K562 (cell line): ENCODE data around the gene CHRNE. TPM values are rescaled to one million over a fixed set of nuclear protein-coding genes. Genes with fewer than 3 reads are reported as not detected.

Experiments
- FOXP1 ChIP-seq: sonication (generic); formaldehyde crosslinking; IDR thresholded peaks from 2 replicates; pipeline ENCODE4 v1.8.0; 2022; ENCODE audit warnings: mild to moderate bottlenecking, missing genetic modification reagents
- KHSRP ChIP-seq: fragments of 450-650 bp; IDR thresholded peaks from 2 replicates; pipeline ENCODE4 v1.6.1; 2017
- KLF1 ChIP-seq: fragments of 450-650 bp; IDR thresholded peaks from 2 replicates; pipeline ENCODE4 v1.6.1; 2016; ENCODE audit warnings: missing genetic modification characterization, missing compliant biosample characterization
- MEF2D ChIP-seq: conservative IDR thresholded peaks from 2 replicates; pipeline ENCODE4 v1.6.1; 2016; ENCODE audit warnings: low read depth, missing genetic modification characterization, missing compliant biosample characterization
- NUFIP1 ChIP-seq: fragments of 450-650 bp; IDR thresholded peaks from 2 replicates; pipeline ENCODE4 v1.6.1; 2018; ENCODE audit not compliant: partially characterized antibody
- SMC3 ChIP-seq: conservative IDR thresholded peaks from 2 replicates; pipeline ENCODE4 v1.6.1; 2011; ENCODE audit warnings: low read depth, low read length, improper control_type of control experiment; ENCODE audit not compliant: insufficient read depth
- THRAP3 ChIP-seq: fragments of 450-650 bp; IDR thresholded peaks from 2 replicates; pipeline ENCODE4 v1.6.1; 2016; ENCODE audit warnings: mild to moderate bottlenecking, inconsistent platforms, borderline replicate concordance
- polyA plus RNA-seq, 8 experiments: library from polyadenylated mRNA; depleted of rRNA in 4 of 8; stranded (reverse) in 5 of 8; unstranded in 3 of 8; fragments of >200 nt; fragmentation: Nextera tagmentation in 2 of 8; fragmentation: Illumina TruSeq in 1 of 8; extraction: Ambion mirVana in 2 of 8; extraction: Trizol in 1 of 8; gene quantifications; 2 replicates each; pipeline versions ENCODE4 v1.2.1 to v1.2.3, GENCODE V29; 2011 to 2014; ENCODE audit warnings: inconsistent platforms in 1 of 8, missing spikeins in 1 of 8
- total RNA-seq, 7 experiments: library from RNA; depleted of rRNA in 6 of 7; stranded (reverse); fragments of >200 nt in 6 of 7; fragmentation: Illumina TruSeq in 2 of 7; extraction: Trizol in 2 of 7; gene quantifications; 2 replicates each; pipeline versions ENCODE4 v1.2.1 to v1.2.3, GENCODE V29; 2011 to 2021; ENCODE audit warnings: low replicate concordance in 1 of 7
- TF ChIP-seq, protein P1 (sequence below), 2 experiments: fragments of 450-650 bp; formaldehyde crosslinking in 1 of 2; IDR thresholded peaks; 2 replicates each; pipeline versions ENCODE4 v1.4.0 to v1.6.1; 2014 to 2020; ENCODE audit warnings: mild to moderate bottlenecking in 2 of 2, borderline replicate concordance in 1 of 2, low read depth in 1 of 2
- TF ChIP-seq, protein P2 (sequence below): fragments of 450-650 bp; conservative IDR thresholded peaks from 2 replicates; pipeline ENCODE4 v1.6.1; 2016; ENCODE audit warnings: missing genetic modification characterization, low read depth, mild to moderate bottlenecking, control low read depth, missing compliant biosample characterization
- TF ChIP-seq, protein P3 (sequence below), 3 experiments: IDR thresholded peaks in 2 of 3; conservative IDR thresholded peaks in 1 of 3; 2 replicates each; pipeline ENCODE4 v1.5.1; 2011 to 2012; ENCODE audit warnings: low read length in 3 of 3, mild to moderate bottlenecking in 3 of 3, control low read depth in 2 of 3, improper control_type of control experiment in 1 of 3, inconsistent platforms in 1 of 3, low read depth in 1 of 3, mixed read lengths in 1 of 3, moderate library complexity in 1 of 3; ENCODE audit not compliant: insufficient read depth in 2 of 3
- TF ChIP-seq, protein P4 (sequence below): fragments of 450-650 bp; IDR thresholded peaks from 2 replicates; pipeline ENCODE4 v1.6.1; 2017; ENCODE audit warnings: mild to moderate bottlenecking, moderate library complexity
- TF ChIP-seq, protein P5 (sequence below): fragments of 450-650 bp; formaldehyde crosslinking; IDR thresholded peaks from 2 replicates; pipeline ENCODE4 v1.4.0; 2020; ENCODE audit warnings: mild to moderate bottlenecking, moderate library complexity

CHRNE gene
- total and polyA plus RNA-seq, 9 of the 15 experiments (the other 6 are each of a cell fraction or from before 2014, with no cell fraction given), result not detected

DNA sequence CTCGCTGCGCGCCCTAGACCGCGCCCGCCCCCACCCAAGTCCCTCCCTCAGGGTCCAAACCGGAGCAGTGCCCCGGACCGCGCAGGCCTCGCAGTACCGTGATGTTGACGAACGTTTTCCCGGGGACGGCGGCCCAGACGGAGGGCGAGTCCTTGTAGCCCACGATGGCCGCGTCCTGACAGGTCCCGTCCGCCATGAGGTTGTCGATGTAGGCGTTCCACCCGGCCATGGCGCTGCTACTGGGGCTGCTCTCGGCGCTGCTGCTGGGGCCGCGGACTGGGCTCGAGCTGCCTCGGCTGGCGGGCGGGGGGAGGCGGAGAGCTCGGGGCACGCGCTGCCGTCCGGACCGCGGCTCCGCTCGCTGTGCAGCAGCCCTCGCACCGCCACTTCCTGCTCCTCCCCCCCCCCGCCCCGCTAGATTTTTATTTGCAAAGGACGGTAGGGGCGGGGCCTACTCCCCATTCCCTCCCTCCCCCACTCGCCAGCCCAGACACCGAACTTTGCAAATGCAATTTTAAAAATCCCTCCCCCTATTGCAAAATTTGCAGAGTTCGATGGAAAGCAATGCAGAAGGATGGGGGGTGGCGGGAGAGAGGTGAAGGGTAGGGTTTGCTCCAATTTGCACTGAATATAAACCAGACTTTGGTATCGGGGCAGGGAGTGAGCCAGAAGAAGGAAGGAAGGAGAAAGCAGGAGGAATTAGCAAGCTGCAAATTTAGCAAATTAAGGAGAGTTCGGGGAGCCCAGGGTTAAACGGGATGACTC lies 45.5 kb upstream of the CHRNE start, which contains the start of gene PFN1 (continued):
- TF ChIP-seq, protein P1, sequence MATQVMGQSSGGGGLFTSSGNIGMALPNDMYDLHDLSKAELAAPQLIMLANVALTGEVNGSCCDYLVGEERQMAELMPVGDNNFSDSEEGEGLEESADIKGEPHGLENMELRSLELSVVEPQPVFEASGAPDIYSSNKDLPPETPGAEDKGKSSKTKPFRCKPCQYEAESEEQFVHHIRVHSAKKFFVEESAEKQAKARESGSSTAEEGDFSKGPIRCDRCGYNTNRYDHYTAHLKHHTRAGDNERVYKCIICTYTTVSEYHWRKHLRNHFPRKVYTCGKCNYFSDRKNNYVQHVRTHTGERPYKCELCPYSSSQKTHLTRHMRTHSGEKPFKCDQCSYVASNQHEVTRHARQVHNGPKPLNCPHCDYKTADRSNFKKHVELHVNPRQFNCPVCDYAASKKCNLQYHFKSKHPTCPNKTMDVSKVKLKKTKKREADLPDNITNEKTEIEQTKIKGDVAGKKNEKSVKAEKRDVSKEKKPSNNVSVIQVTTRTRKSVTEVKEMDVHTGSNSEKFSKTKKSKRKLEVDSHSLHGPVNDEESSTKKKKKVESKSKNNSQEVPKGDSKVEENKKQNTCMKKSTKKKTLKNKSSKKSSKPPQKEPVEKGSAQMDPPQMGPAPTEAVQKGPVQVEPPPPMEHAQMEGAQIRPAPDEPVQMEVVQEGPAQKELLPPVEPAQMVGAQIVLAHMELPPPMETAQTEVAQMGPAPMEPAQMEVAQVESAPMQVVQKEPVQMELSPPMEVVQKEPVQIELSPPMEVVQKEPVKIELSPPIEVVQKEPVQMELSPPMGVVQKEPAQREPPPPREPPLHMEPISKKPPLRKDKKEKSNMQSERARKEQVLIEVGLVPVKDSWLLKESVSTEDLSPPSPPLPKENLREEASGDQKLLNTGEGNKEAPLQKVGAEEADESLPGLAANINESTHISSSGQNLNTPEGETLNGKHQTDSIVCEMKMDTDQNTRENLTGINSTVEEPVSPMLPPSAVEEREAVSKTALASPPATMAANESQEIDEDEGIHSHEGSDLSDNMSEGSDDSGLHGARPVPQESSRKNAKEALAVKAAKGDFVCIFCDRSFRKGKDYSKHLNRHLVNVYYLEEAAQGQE (IDR thresholded peaks at IDR 0.05; ENCODE audit: borderline replicate concordance), result no peak
- TF ChIP-seq, protein P1 (CRISPR knock-in tag; IDR thresholded peaks at IDR 0.05; ENCODE audit: low read depth), result no peak
- TF ChIP-seq, protein P2, sequence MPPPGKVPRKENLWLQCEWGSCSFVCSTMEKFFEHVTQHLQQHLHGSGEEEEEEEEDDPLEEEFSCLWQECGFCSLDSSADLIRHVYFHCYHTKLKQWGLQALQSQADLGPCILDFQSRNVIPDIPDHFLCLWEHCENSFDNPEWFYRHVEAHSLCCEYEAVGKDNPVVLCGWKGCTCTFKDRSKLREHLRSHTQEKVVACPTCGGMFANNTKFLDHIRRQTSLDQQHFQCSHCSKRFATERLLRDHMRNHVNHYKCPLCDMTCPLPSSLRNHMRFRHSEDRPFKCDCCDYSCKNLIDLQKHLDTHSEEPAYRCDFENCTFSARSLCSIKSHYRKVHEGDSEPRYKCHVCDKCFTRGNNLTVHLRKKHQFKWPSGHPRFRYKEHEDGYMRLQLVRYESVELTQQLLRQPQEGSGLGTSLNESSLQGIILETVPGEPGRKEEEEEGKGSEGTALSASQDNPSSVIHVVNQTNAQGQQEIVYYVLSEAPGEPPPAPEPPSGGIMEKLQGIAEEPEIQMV (tag), result no peak
- TF ChIP-seq KLF1 (no peak), FOXP1 (CRISPR knock-in tag) (0 out of 2 replicates have a peak, but pooled peaks have one; percentile 44), THRAP3 (no peak), MEF2D (tag) (no peak), KHSRP (no peak), NUFIP1 (no peak), SMC3 (no peak)
- TF ChIP-seq, protein P3, sequence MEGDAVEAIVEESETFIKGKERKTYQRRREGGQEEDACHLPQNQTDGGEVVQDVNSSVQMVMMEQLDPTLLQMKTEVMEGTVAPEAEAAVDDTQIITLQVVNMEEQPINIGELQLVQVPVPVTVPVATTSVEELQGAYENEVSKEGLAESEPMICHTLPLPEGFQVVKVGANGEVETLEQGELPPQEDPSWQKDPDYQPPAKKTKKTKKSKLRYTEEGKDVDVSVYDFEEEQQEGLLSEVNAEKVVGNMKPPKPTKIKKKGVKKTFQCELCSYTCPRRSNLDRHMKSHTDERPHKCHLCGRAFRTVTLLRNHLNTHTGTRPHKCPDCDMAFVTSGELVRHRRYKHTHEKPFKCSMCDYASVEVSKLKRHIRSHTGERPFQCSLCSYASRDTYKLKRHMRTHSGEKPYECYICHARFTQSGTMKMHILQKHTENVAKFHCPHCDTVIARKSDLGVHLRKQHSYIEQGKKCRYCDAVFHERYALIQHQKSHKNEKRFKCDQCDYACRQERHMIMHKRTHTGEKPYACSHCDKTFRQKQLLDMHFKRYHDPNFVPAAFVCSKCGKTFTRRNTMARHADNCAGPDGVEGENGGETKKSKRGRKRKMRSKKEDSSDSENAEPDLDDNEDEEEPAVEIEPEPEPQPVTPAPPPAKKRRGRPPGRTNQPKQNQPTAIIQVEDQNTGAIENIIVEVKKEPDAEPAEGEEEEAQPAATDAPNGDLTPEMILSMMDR (IDR thresholded peaks at IDR 0.05 in 2 of 3, conservative IDR thresholded peaks at IDR 0.05 in 1 of 3; ENCODE audit: insufficient read depth in 2 of 3, low read depth in 1 of 3, low read length in 3 of 3), result no peak
- TF ChIP-seq, protein P4, sequence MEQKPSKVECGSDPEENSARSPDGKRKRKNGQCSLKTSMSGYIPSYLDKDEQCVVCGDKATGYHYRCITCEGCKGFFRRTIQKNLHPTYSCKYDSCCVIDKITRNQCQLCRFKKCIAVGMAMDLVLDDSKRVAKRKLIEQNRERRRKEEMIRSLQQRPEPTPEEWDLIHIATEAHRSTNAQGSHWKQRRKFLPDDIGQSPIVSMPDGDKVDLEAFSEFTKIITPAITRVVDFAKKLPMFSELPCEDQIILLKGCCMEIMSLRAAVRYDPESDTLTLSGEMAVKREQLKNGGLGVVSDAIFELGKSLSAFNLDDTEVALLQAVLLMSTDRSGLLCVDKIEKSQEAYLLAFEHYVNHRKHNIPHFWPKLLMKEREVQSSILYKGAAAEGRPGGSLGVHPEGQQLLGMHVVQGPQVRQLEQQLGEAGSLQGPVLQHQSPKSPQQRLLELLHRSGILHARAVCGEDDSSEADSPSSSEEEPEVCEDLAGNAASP, result no peak
- TF ChIP-seq, protein P5, sequence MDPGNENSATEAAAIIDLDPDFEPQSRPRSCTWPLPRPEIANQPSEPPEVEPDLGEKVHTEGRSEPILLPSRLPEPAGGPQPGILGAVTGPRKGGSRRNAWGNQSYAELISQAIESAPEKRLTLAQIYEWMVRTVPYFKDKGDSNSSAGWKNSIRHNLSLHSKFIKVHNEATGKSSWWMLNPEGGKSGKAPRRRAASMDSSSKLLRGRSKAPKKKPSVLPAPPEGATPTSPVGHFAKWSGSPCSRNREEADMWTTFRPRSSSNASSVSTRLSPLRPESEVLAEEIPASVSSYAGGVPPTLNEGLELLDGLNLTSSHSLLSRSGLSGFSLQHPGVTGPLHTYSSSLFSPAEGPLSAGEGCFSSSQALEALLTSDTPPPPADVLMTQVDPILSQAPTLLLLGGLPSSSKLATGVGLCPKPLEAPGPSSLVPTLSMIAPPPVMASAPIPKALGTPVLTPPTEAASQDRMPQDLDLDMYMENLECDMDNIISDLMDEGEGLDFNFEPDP (CRISPR knock-in tag), result no peak
